GM18867 (cell line): ENCODE measurements around the gene DPM1.
"Not testable (repeated sequence)": the region's sequence is repeated elsewhere in the genome, so short reads cannot be mapped to it uniquely, and the experiment has no call there.

ENCODE experiments used
- ATAC-seq: cut with Tn5 transposase; IDR thresholded peaks from one replicate; pipeline ENCODE4 v1.9.1; 2021; ENCODE audit warnings: mild to moderate bottlenecking, moderate library complexity; ENCODE audit not compliant: unreplicated experiment

DPM1 gene

GRCh38 chr20:50980071-50980681 lies 21.8 kb upstream of the DPM1 start:
- no peak for ATAC-seq

DNA sequence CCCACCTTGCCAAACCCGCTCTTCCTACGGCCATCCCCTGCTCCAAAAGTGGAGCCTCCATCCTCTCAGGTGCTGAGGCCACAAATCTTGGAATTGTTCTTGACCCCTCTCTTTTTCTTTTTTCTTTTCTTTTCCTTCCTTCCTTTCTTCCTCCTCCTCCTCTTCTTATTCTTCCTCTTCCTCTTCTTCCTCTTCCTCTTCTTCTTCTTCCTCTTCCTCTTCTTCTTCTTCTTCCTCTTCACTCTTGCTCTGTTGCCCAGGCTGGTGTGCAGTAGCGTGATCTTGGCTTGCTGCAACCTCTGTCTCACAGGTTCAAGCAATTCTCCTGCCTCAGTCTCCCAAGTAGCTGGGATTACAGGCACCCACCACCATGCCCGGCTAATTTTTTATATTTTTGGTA lies 20.2 kb upstream of the DPM1 start:
- not testable (repeated sequence) for ATAC-seq

DNA sequence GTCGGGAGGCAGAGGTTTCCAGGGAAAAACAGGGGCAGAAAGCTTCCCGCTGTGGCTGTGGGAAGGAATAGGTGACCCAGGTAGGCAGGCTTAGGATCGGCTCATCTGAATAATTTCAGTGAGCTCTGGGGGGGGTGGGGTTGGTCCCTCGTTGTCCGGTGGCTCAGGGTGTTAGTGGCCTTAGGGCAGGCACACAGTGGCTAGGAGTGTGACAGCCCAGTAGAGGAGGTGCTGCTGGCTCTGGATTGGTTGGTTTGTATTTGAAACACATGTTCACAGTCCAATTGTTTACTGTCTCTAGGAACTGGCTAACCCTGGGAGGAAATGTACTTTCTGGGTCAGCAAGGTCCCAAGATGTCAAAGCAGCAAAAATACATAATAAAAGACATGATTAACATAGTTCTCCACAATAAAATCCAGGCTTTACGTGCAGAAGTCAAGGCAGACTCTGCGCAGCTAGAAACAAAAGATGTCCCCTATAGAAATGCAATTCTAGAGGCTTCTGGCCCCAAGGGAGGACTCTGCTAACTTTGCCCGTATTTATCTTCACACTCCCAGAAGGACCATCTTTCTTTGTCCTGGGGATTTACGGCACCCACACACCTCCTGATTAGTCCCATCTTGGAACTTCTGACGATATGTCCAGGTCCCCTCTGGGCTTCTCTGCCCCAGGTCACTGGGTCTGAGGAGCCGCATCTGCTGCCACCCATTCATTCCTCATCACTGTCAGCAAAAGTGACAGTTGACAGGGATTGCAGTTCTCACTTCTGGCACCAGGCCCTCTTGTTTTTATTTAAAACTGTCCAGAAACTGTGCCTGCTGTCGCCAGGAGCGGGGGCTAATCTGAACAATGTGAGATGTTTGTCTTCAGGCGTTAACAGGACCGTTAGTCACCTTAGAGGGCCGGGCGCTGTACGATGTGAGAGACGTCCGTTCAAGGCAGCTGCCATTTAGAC lies 19.0 kb upstream of the DPM1 start:
- no peak for ATAC-seq

DNA sequence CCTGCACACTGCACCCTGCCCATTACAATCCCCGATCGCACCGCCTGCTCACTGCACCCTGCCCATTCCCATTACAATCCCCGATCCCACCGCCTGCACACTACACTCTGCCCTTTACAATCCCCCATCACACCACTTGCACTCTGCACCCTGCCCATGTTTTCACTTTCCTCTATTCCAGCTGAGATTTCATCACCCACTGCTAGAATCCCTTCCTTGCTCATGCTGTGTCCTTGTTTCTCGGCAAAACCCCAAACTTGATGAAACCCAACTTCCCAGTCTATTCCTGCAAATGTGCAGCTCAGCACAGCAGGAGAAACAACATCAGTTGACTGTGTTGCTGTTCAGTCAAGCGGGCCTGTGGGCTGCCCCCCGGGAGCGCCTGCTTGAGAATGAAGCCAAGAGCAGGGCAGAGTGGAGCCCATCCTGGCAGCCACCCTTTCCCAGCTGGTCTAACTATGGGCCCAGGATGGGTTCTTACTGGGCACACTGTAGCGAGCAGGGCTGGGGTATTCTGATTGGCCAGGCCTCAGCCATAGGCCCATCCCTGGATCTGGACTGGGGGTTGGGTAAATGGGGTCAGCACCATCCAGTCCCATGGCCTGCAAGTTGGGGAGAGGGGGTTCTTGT lies 17.5 kb upstream of the DPM1 start:
- ATAC-seq = no peak

- ATAC-seq = no peak
Measured at GRCh38 chr20:50969912-50970311, 11.6 kb upstream of the DPM1 start.

- no peak for ATAC-seq
Measured at GRCh38 chr20:50969435-50969834, 11.1 kb upstream of the DPM1 start.

DNA sequence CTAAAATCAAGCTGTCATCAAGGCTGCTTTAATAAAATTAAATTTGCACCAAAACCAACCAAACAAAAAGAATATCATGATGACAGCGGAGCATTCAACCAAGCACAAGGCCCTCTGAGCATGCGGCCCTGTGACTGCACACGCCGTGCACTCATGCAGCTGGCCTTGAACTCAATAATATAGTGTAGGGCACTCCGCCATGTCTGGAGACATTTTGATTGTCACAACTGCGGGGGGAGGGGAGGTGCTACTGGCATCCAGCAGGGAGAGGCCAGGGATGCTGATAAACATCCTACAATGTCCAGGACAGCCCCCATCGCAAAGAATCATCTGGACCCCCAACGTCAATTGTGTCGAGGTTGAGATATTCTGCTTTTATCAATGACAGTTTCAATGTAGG lies 10.0 kb upstream of the DPM1 start:
- no peak for ATAC-seq

- ATAC-seq = no peak
Measured at GRCh38 chr20:50967586-50967985, 9.3 kb upstream of the DPM1 start.

GRCh38 chr20:50959543-50960126 lies 1.3 kb upstream of the DPM1 start:
- no peak for ATAC-seq

- peak; percentile 84 for ATAC-seq
Measured at GRCh38 chr20:50958615-50959542, 547 bp upstream of the DPM1 start, which contains the start of gene MOCS3. Gene MOCS3 (plus strand): TSS chr20:50958818. CDS start chr20:50958843, 25 bp downstream.

DNA sequence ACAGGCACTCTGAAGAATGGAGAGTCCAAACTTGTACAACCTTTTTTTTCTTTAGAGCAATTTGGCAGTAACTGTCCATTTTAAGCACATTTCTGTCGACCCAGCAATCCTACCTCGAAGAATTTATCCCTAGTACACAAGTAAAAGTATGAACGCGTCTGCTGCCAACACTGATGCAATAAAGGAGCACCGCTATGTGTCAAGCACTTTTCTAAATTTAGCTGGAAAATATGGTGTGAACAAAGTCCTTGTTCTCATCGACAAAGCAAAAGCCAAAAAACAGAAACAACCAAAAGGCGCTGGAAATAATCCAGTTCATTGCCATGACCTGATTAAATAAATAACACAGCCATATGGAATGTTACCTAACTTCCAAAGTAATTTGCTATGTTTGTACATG lies 1.1 kb downstream of the DPM1 start:
- ATAC-seq = no peak

DNA sequence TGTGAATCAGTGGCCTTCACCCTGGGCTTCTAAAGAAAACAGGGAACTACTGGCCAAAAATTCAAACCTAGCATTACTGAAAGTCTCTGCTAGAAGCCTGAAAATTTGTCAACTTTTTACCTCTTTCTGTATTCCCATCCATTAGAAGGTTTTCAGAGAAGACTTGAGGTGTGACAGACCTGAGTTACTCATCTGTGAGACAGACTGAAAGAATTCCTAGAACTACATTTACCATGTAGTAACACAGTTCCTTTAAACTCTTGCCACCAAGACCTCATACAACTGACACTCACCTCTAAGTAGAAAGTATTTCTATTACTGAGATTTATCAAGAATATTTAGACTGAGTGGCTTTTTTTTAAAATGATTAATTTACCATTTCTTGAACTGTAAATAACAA lies 4.5 kb downstream of the DPM1 start:
- no peak for ATAC-seq

DNA sequence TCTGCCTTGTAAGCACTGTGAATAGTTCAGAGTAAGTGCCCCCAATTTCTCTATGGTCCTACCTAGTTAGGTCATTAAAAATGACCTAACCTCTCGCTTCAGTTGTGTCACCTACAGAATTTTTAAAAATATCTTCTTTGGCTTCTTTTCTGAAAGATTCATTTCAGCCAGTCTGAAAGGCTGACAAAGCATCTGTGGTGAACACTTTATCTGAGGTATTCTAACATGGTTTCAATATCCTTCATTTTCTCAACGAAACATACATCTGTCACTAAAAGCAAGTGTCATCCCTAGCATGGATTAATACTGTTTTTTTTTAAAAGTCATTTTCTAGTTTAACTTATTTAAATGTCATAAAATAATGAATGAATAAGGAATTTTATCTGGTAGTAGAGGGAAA lies 5.1 kb downstream of the DPM1 start:
- no peak for ATAC-seq

GRCh38 chr20:50948132-50948785 lies 10.1 kb downstream of the DPM1 start:
- ATAC-seq = no peak

GRCh38 chr20:50943069-50943468 lies 15.3 kb downstream of the DPM1 start:
- ATAC-seq = no peak

DNA sequence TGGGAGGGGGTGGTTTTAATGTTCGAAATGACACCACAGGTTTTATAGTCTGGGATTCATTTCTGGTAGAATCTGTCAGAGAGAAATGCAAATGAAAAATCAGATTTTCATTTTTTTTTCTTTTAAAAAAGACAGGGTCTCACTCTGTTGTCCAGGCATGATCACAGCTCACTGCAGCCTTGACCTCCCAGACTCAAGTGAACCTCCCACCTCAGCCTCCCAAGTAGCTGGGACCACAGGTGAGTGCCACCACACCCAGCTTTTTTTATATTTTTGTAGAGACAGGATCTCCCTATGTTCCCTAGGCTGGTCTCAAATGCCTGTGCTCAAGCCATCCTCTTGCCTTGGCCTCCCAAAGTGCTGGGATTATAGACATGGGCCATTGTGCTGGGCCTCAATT lies 24.7 kb downstream of the DPM1 start:
- no peak for ATAC-seq

GRCh38 chr20:50932691-50933280 lies 25.5 kb downstream of the DPM1 start:
- ATAC-seq = no peak

DNA sequence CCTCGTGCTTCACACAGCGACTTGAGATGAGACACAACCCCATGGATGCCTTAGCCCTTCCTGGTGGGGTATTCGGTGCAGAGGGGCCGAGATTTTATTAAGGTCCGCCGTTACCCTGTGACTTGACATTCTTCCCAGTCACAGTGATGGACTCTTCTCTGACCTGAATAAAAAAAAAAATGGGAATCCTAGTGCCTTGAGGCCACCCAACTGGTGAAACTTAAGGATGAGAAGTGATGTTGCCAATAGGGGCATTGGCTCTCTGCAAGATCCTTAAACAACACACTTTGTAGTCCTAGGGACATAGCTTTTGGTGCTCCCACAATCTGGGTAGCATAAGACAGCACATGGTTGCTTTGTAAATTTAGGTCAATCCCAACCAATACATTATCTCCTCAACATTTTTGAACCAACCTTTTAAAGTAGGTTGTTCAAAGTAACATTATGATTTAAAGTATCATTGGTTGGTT lies 26.3 kb downstream of the DPM1 start:
- no peak for ATAC-seq

DNA sequence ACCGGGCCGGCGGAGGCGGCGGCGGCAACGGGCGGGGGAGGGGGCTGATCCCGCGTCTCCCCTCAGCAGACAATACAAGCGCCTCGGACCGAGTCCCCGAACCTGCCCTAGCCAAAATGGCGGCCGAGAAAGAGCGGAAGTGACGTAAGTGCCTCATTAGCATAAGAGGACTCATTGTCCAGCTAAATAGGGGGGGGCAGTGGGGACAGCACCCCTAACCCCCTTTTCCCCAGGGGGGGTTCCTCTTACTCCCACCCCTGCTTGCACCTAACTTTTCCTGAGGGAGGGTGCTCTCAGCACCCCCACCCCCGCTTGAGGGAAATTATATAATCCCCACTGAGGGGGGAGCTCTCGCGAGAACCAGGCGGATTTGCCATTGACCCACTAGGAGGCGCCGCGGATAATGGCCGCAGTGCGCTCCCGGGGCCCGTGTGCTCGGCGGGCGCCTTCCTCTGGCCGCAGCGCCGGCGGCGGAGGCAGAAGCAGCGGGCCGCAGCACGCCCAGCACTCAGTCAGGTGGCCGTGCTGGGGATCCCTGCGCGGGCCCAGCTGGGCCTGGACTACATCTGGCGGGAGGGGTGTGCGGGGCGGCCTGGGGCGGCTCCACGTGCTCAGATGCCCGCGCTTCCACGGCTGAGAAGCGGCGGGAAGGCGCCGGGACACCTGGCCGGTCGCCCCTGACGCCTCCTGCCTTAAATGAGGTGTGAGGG lies 26.9 kb downstream of the DPM1 start, which contains the start of gene ADNP:
Gene ADNP (minus strand): TSS at position 132 of the 710 bp plus-strand sequence. CDS start 27,441 bp downstream, outside the sequence.
- ATAC-seq = peak; percentile 62
